AG04450 (cell line): ENCODE measurements around the gene ERG28. TPM values are rescaled to one million over a fixed set of nuclear protein-coding genes. Genes with fewer than 3 reads are reported as not detected.

ENCODE experiments used
- CTCF ChIA-PET: fragments of 300-600, 350-600 bp; formaldehyde crosslinking; extraction: SDS; loops from one replicate; lab custom pipeline; 2022; ENCODE audit warnings: antibody characterized with exemption, inconsistent platforms; lab: Charles Lee
- POLR2A ChIA-PET: fragments of 350-600 bp; formaldehyde crosslinking; extraction: SDS; loops from one replicate; lab custom pipeline; 2021; ENCODE audit warnings: antibody characterized with exemption, inconsistent platforms; lab: Yijun Ruan, JAX
- DNase-seq: peaks from one replicate; pipeline ENCODE4 v3.0.0-alpha.2; 2011; ENCODE audit warnings: low read depth, low spot score
- H3K27ac ChIP-seq: one replicate; pipeline ENCODE4 v1.5.1; 2012; ENCODE audit warnings: low read depth, low read length, control low read depth
- H3K27me3 ChIP-seq: one replicate; pipeline ENCODE4 v1.6.0; 2012; ENCODE audit warnings: low read length; ENCODE audit not compliant: control insufficient read depth, insufficient read depth
- H3K4me3 ChIP-seq: 2 replicates; pipeline ENCODE4 v1.5.1; 2011; ENCODE audit warnings: mild to moderate bottlenecking, low read depth, low read length, control low read depth
- H3K9me3 ChIP-seq: 2 replicates; pipeline ENCODE4 v1.5.1; 2012; ENCODE audit warnings: low read length; ENCODE audit not compliant: control insufficient read depth, insufficient read depth
- CTCF ChIP-seq: IDR thresholded peaks from 2 replicates; pipeline ENCODE4 v1.5.1; 2011; ENCODE audit warnings: low read depth, low read length, control low read depth, inconsistent platforms
- polyA plus RNA-seq: library from polyadenylated mRNA; depleted of rRNA; stranded (reverse); fragments of >200 nt; gene quantifications from 2 replicates; pipeline ENCODE4 v1.2.3, GENCODE V29; 2011

Gene ERG28
- polyA plus RNA-seq, 1 experiment: 24.7 TPM

- Histone ChIP-seq H3K27ac (no peak overlapping the region), H3K27me3 (peaks cover 19% of the 10 kb centered on the region), H3K4me3 (no peak overlapping the region), H3K9me3 (peaks cover 21% of the 10 kb centered on the region; the same call in 1 of the 2 replicates)
- no peak for TF ChIP-seq CTCF
- DNase-seq: no peak
- ChIA-PET POLR2A (no interaction called here), CTCF (interaction anchor here (1.7 kb wide), 1 partner anchor 45 kb away, joined by 5 read pairs; no protein-coding TSS in a partner anchor)
Measured at GRCh38 chr14:75609116-75609515, 51.6 kb downstream of the ERG28 start.

- H3K9me3 ChIP-seq: peaks cover 21% of the 10 kb centered on the region; the same call in 1 of the 2 replicates
- no peak for DNase-seq
- H3K4me3 ChIP-seq: no peak overlapping the region
- peaks cover 22% of the 10 kb centered on the region for H3K27me3 ChIP-seq
- no peak overlapping the region for H3K27ac ChIP-seq
- no peak for TF ChIP-seq CTCF
- CTCF ChIA-PET: interaction anchor here (1.7 kb wide), 1 partner anchor 46 kb away, joined by 5 read pairs; no protein-coding TSS in a partner anchor
- POLR2A ChIA-PET: no interaction called here
Measured at GRCh38 chr14:75607842-75608640, 52.6 kb downstream of the ERG28 start.

- no peak for DNase-seq
- Histone ChIP-seq H3K27me3 (peaks cover 29% of the 10 kb centered on the region), H3K27ac (no peak overlapping the region), H3K9me3 (peaks cover 21% of the 10 kb centered on the region; the same call in 1 of the 2 replicates), H3K4me3 (no peak overlapping the region)
- CTCF ChIA-PET: interaction anchor here (1.6 kb wide), 1 partner anchor 48 kb away, joined by 4 read pairs; no protein-coding TSS in a partner anchor
- POLR2A ChIA-PET: no interaction called here
- no peak for TF ChIP-seq CTCF
Measured at GRCh38 chr14:75607044-75607443, 53.6 kb downstream of the ERG28 start.

GRCh38 chr14:75605916-75606315 is 54.8 kb downstream of the ERG28 start:
- peaks cover 21% of the 10 kb centered on the region; the same call in 1 of the 2 replicates for H3K9me3 ChIP-seq
- no peak overlapping the region for H3K4me3 ChIP-seq
- H3K27ac ChIP-seq: no peak overlapping the region
- DNase-seq: no peak
- POLR2A ChIA-PET: no interaction called here
- peaks cover 34% of the 10 kb centered on the region for H3K27me3 ChIP-seq
- CTCF ChIA-PET: interaction anchor here (1.6 kb wide), 1 partner anchor 49 kb away, joined by 4 read pairs; no protein-coding TSS in a partner anchor
- no peak for TF ChIP-seq CTCF
